Measurements from ENCODE around the gene IDH3A. TPM values are rescaled to one million over a fixed set of nuclear protein-coding genes. Genes with fewer than 3 reads are reported as not detected.

IDH3A gene
- total RNA-seq, 2 donors from 2014 or later: 50.9 to 138 TPM

- ATAC-seq (ENCODE audit: insufficient number of reproducible peaks, low FRiP score, low read depth) (no peak), DNase-seq (ENCODE audit: low spot score) (no peak)
- H3K27ac ChIP-seq: no peak overlapping the region
- H3K27me3 ChIP-seq (replicated peaks; ENCODE audit: insufficient read depth): no peaks in the 10 kb centered on the region
- no peak for TF ChIP-seq CTCF (IDR thresholded peaks at IDR 0.05)
- H3K4me3 ChIP-seq: no peak overlapping the region
- no peaks in the 10 kb centered on the region for H3K36me3 ChIP-seq
- H3K4me1 ChIP-seq (ENCODE audit: control insufficient read depth in 1 of 2, low read depth in 2 of 2): no peaks in the 10 kb centered on the region
- no peaks in the 10 kb centered on the region for H3K9me3 ChIP-seq
Observed at GRCh38 chr15:78213956-78214355, 64.8 kb downstream of the IDH3A start.

GRCh38 chr15:78216276-78217104 lies 67.3 kb downstream of the IDH3A start:
- ATAC-seq (ENCODE audit: insufficient number of reproducible peaks, low FRiP score, low read depth) (no peak), DNase-seq (ENCODE audit: low spot score) (no peak)
- no peak for TF ChIP-seq CTCF (IDR thresholded peaks at IDR 0.05)
- Histone ChIP-seq H3K4me1 (ENCODE audit: control insufficient read depth in 1 of 2, low read depth in 2 of 2) (no peaks in the 10 kb centered on the region), H3K9me3 (no peaks in the 10 kb centered on the region), H3K27ac (no peak overlapping the region), H3K27me3 (replicated peaks; ENCODE audit: insufficient read depth) (no peaks in the 10 kb centered on the region), H3K4me3 (no peak overlapping the region), H3K36me3 (no peaks in the 10 kb centered on the region)

DNA sequence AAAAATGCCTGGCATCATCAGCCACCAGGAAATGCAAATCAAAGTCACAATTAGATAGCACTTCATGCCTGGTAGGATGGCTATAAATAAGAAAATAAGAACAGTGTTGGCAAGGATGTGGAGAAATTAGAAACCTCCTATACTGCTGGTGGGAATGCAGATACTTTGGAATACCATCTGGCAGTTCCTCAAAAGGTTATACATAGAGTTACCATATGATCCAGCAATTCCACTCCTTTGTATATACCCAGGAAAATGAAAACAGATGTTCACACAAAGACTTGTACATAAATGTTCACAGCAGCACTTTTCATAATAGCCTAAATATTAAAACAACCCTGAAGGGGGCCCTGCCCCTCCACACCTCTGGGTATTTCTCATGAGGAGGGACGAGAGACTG lies 71.6 kb downstream of the IDH3A start:
- Histone ChIP-seq H3K27me3 (replicated peaks; ENCODE audit: insufficient read depth) (no peaks in the 10 kb centered on the region), H3K36me3 (no peaks in the 10 kb centered on the region), H3K9me3 (no peaks in the 10 kb centered on the region), H3K4me3 (no peak overlapping the region), H3K27ac (no peak overlapping the region), H3K4me1 (ENCODE audit: control insufficient read depth in 1 of 2, low read depth in 2 of 2) (no peaks in the 10 kb centered on the region)
- TF ChIP-seq CTCF (IDR thresholded peaks at IDR 0.05): no peak
- ATAC-seq (ENCODE audit: insufficient number of reproducible peaks, low FRiP score, low read depth): no peak
- DNase-seq (ENCODE audit: low spot score): no peak

Other genes starting within 250 kb of the IDH3A start
- 10 to 100 TPM; 54.0 to 58.5 TPM for gene TBC1D2B, start 71.7 kb upstream of the IDH3A start, total RNA-seq
- not detected for gene SH2D7, start 56.8 kb upstream of the IDH3A start, total RNA-seq
- 1 to 10 TPM; 1.2 to 7.9 TPM for gene CIB2, start 17.9 kb upstream of the IDH3A start, total RNA-seq
- gene ACSBG1, start 85.2 kb downstream of the IDH3A start, total RNA-seq: not detected
- 10 to 100 TPM; 27.2 to 28.9 TPM for gene DNAJA4, start 115.2 kb downstream of the IDH3A start, total RNA-seq
- gene SKIC8, start 150.2 kb downstream of the IDH3A start, total RNA-seq: 10 to 100 TPM; 41.6 to 74.2 TPM
- 1 to 10 TPM in 1 of 2 donors, not detected in 1; 5.1 TPM for gene CRABP1, start 191.0 kb downstream of the IDH3A start, total RNA-seq